Neural progenitor cell (in vitro differentiated cells): ENCODE measurements around the gene TARS1. TPM values are rescaled to one million over a fixed set of nuclear protein-coding genes. Genes with fewer than 3 reads are reported as not detected.
"Not testable (repeated sequence)": the region's sequence is repeated elsewhere in the genome, so short reads cannot be mapped to it uniquely, and the experiment has no call there.

ENCODE experiments used
- DNase-seq: peaks from one replicate; pipeline ENCODE4 v3.0.0-alpha.2; 2016; ENCODE audit warnings: low spot score
- H2AFZ ChIP-seq: fragments of 200-600 bp; sonication (generic); replicated peaks from 2 replicates; pipeline ENCODE4 v1.6.1; 2016; ENCODE audit warnings: antibody characterized with exemption
- H3F3A ChIP-seq: fragments of 200-600 bp; sonication (generic); 2 replicates; pipeline ENCODE4 v1.6.1; 2016; ENCODE audit warnings: antibody characterized with exemption, low read depth
- H3K27ac ChIP-seq: fragments of 200-600 bp; sonication (generic); 2 replicates; pipeline ENCODE4 v1.5.1; 2016; ENCODE audit warnings: mild to moderate bottlenecking
- H3K27me3 ChIP-seq: fragments of 200-600 bp; sonication (generic); 2 replicates; pipeline ENCODE4 v1.6.1; 2016; ENCODE audit warnings: mild to moderate bottlenecking, moderate library complexity
- H3K36me3 ChIP-seq: fragments of 200-600 bp; sonication (generic); 2 replicates; pipeline ENCODE4 v1.5.1; 2016
- H3K4me1 ChIP-seq: fragments of 200-600 bp; sonication (generic); 2 replicates; pipeline ENCODE4 v1.6.1; 2016; ENCODE audit warnings: mixed run types
- H3K4me2 ChIP-seq: fragments of 200-600 bp; sonication (generic); 2 replicates; pipeline ENCODE4 v1.6.1; 2016
- H3K4me3 ChIP-seq: fragments of 200-600 bp; sonication (generic); 2 replicates; pipeline ENCODE4 v1.5.1; 2016
- H3K79me2 ChIP-seq: fragments of 200-600 bp; sonication (generic); 2 replicates; pipeline ENCODE4 v1.6.1; 2016; ENCODE audit warnings: low read depth
- H3K9ac ChIP-seq: fragments of 200-600 bp; sonication (generic); 2 replicates; pipeline ENCODE4 v1.6.1; 2016
- H3K9me3 ChIP-seq: fragments of 200-600 bp; sonication (generic); 2 replicates; pipeline ENCODE4 v1.5.1; 2016; ENCODE audit warnings: low read depth
- H4K20me1 ChIP-seq: fragments of 200-600 bp; sonication (generic); 2 replicates; pipeline ENCODE4 v1.6.1; 2016; ENCODE audit warnings: low read depth
- H3K27ac Mint-ChIP-seq: 3 replicates; pipeline ENCODE4 v1.8.0; 2021; ENCODE audit warnings: mixed read lengths
- H3K27me3 Mint-ChIP-seq: 2 replicates; pipeline ENCODE4 v1.8.0; 2022; ENCODE audit warnings: low read depth, mild to moderate bottlenecking, inconsistent platforms, moderate library complexity, mixed read lengths; ENCODE audit not compliant: insufficient read depth
- H3K36me3 Mint-ChIP-seq: 3 replicates; pipeline ENCODE4 v1.8.0; 2021; ENCODE audit warnings: mixed read lengths
- H3K4me1 Mint-ChIP-seq: 3 replicates; pipeline ENCODE4 v1.8.0; 2021; ENCODE audit warnings: mixed read lengths
- H3K4me3 Mint-ChIP-seq: 3 replicates; pipeline ENCODE4 v1.8.0; 2021; ENCODE audit warnings: mild to moderate bottlenecking, moderate library complexity, mixed read lengths
- H3K9me3 Mint-ChIP-seq: 3 replicates; pipeline ENCODE4 v1.8.0; 2020; ENCODE audit warnings: mixed read lengths
- EZH2 ChIP-seq: fragments of 200-600 bp; sonication (generic); IDR thresholded peaks from 2 replicates; pipeline ENCODE4 v1.6.1; 2017; ENCODE audit warnings: antibody characterized with exemption, mild to moderate bottlenecking, moderate library complexity
- EZH2phosphoT487 ChIP-seq: fragments of 200-600 bp; sonication (generic); IDR thresholded peaks from 2 replicates; pipeline ENCODE4 v1.6.1; 2017; ENCODE audit warnings: antibody characterized with exemption
- total RNA-seq: library from RNA; depleted of rRNA; stranded (reverse); fragments of >200 nt; gene quantifications from 2 replicates; pipeline ENCODE4 v1.2.3, GENCODE V29; 2015; ENCODE audit warnings: low replicate concordance
- TF ChIP-seq, protein P1 (sequence below): fragments of 200-600 bp; sonication (generic); IDR thresholded peaks from 2 replicates; pipeline ENCODE4 v1.5.1; 2017; ENCODE audit warnings: antibody characterized with exemption, mild to moderate bottlenecking

TARS1 gene
- total RNA-seq, 1 donor from 2014 or later: 123 TPM

DNA sequence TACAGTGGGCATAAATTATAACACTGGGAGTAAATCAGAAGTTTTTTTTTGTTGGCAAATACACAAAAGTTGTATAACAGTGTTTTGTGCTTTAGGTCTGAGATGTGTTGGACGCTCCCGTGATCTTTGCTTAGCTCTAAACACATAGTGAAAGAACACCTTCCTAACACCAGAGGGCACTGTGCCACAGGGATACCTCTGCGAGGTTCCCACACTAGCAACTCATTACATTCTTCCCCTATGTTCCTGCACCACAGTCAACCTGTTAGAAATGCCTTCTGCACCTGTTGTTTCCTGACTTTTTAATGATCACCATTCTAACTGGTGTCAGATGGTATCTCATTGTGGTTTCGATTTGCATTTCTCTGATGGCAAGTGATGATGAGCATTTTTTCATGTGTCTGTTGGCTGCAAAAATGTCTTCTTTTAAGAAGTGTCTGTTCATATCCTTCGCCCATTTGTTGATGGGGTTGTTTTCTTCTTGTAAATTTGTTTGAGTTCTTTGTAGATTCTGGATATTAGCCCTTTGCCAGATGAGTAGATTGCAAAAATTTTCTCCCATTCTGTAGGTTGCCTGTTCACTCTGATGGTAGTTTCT is 4.8 kb upstream of the TARS1 start:
- H3K9me3 ChIP-seq, H3K27me3 ChIP-seq, H3K4me3 ChIP-seq, H3K27ac Mint-ChIP-seq, H3K4me1 ChIP-seq, H3K4me3 Mint-ChIP-seq, H3K36me3 ChIP-seq, H3K9me3 Mint-ChIP-seq, H3K9ac ChIP-seq, H3K27ac ChIP-seq, H3K36me3 Mint-ChIP-seq, H4K20me1 ChIP-seq, H2AFZ ChIP-seq, H3K4me1 Mint-ChIP-seq, H3K27me3 Mint-ChIP-seq, H3K4me2 ChIP-seq: not testable (repeated sequence)
- peaks cover 11% of the 10 kb centered on the region for H3F3A ChIP-seq
- DNase-seq: peak; percentile 84
- H3K79me2 ChIP-seq: peaks cover 18% of the 10 kb centered on the region
- TF ChIP-seq, protein P1, sequence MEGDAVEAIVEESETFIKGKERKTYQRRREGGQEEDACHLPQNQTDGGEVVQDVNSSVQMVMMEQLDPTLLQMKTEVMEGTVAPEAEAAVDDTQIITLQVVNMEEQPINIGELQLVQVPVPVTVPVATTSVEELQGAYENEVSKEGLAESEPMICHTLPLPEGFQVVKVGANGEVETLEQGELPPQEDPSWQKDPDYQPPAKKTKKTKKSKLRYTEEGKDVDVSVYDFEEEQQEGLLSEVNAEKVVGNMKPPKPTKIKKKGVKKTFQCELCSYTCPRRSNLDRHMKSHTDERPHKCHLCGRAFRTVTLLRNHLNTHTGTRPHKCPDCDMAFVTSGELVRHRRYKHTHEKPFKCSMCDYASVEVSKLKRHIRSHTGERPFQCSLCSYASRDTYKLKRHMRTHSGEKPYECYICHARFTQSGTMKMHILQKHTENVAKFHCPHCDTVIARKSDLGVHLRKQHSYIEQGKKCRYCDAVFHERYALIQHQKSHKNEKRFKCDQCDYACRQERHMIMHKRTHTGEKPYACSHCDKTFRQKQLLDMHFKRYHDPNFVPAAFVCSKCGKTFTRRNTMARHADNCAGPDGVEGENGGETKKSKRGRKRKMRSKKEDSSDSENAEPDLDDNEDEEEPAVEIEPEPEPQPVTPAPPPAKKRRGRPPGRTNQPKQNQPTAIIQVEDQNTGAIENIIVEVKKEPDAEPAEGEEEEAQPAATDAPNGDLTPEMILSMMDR: peak; percentile 76

DNA sequence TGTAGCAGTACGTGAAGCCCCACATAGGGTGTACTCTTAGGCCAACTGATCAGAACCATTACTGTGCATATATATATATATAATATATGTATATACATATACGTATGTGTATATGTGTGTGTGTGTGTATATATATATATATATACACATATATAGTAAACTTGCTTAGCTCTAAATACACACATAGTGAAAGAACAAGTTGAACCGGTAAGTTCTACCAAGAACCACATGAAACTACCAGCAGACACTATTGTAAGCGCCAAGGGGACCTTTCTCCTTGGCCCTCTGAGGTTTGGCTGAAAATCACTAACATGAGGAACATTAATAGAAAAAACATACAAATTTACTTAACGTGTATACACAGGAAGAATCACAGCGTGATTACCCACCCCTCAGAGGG is 1.8 kb upstream of the TARS1 start:
- H3K4me1 ChIP-seq: peaks cover 13% of the 10 kb centered on the region
- H3F3A ChIP-seq: peaks cover 18% of the 10 kb centered on the region
- Mint-ChIP-seq H3K27ac (no peak overlapping the region), H3K4me1 (peaks cover 11% of the 10 kb centered on the region), H3K36me3 (peaks cover 4% of the 10 kb centered on the region), H3K4me3 (no peak overlapping the region), H3K27me3 (no peaks in the 10 kb centered on the region), H3K9me3 (no peaks in the 10 kb centered on the region)
- H2AFZ ChIP-seq: no peak overlapping the region
- peak overlapping the region; percentile 85 for H3K4me2 ChIP-seq
- H3K36me3 ChIP-seq: no peaks in the 10 kb centered on the region
- TF ChIP-seq, protein P1: no peak
- TF ChIP-seq EZH2: no peak
- TF ChIP-seq EZH2phosphoT487: no peak
- no peak overlapping the region for H3K27ac ChIP-seq
- H3K9me3 ChIP-seq: no peaks in the 10 kb centered on the region
- no peak overlapping the region for H3K9ac ChIP-seq
- peak overlapping the region; percentile 79 for H3K4me3 ChIP-seq
- no peak for DNase-seq
- peaks cover 4% of the 10 kb centered on the region for H4K20me1 ChIP-seq
- peaks cover 48% of the 10 kb centered on the region for H3K79me2 ChIP-seq
- H3K27me3 ChIP-seq: no peaks in the 10 kb centered on the region

DNA sequence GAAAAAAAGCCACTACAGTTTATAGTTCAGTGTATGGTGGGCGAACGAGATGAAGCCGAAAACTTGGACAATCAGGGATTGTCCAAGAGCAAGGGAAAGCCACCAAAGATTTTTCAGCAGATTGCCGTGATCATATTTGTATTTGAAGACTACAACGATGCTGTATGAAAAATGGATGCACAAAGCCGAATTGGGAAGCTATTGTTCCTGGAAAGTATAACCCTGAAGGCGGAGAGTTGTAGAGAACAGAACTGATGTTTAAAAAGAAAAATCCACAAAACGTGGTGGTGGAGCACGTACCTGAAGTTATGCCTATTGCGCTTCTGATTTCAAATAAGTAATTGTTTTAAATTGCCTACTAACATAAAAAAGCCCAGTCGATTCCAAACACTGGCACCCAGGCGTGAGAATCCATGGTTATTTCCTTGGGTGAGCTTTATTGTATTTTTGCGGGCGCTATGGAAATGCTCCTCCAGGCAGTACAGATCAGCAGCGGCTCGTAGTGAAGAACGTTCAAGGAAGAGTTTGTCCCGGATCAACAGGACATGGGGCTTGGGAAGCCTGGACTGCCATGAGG is 772 bp upstream of the TARS1 start:
- TF ChIP-seq, protein P1: no peak
- peak; percentile 30 for TF ChIP-seq EZH2
- H3K4me3 Mint-ChIP-seq: no peak overlapping the region
- Histone ChIP-seq H3K9me3 (no peaks in the 10 kb centered on the region), H3K4me1 (peaks cover 13% of the 10 kb centered on the region), H3K36me3 (no peaks in the 10 kb centered on the region), H2AFZ (peak overlapping the region; percentile 80), H3K27ac (no peak overlapping the region), H3F3A (peaks cover 28% of the 10 kb centered on the region), H3K9ac (peak overlapping the region; percentile 35), H3K4me2 (peak overlapping the region; percentile 85), H3K4me3 (peak overlapping the region; percentile 79), H4K20me1 (peaks cover 4% of the 10 kb centered on the region), H3K79me2 (peaks cover 56% of the 10 kb centered on the region), H3K27me3 (no peaks in the 10 kb centered on the region)
- DNase-seq: no peak
- no peaks in the 10 kb centered on the region for H3K27me3 Mint-ChIP-seq
- no peak overlapping the region for H3K27ac Mint-ChIP-seq
- H3K36me3 Mint-ChIP-seq: peaks cover 4% of the 10 kb centered on the region
- no peaks in the 10 kb centered on the region for H3K9me3 Mint-ChIP-seq
- peaks cover 11% of the 10 kb centered on the region for H3K4me1 Mint-ChIP-seq
